Ishikawa (cell line): ENCODE measurements around the gene RIPOR1.

Experiments used
- CREB1 ChIP-seq: IDR thresholded peaks from 2 replicates; pipeline ENCODE4 v1.6.1; 2012; ENCODE audit warnings: low read depth
- MAX ChIP-seq: IDR thresholded peaks from 2 replicates; pipeline ENCODE4 v1.6.1; 2012
- REST ChIP-seq: IDR thresholded peaks from 2 replicates; pipeline ENCODE4 v1.6.1; 2012; ENCODE audit warnings: low read depth, mild to moderate bottlenecking

DNA sequence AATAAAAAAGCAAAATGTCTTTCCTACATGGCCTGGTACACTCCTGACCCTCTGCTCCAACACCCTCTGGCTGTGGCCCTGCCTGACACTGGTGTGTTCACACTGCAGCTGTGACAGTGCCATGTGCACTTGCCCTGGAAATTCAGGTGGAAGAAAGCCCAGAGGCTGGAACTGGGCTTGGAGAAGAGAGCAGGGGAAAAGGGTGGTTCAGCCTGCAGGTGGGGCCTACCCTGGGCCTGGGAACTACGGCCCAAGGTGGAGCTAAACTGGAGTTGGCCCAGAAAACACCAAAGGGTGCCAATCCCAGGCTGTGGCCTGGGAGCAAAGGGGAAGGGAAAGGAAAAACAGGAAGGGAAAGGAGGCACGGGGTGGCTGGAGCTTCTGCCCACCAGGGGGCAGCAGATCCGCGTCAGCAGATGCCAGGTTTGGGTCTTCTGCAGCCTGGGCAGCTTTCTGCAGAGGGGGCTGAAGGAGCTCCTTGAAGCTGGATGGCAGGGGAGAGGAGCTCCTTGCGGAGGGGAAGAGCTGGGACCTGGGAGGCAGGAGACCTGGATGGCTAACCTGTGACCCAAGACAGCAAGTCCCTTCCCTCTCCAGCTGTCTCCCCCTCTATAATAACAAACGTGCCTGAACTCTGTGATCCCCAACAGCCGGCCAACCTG is 18.3 kb downstream of the RIPOR1 start:
- TF ChIP-seq CREB1 (no peak), MAX (no peak), REST (no peak)
